Kidney epithelial cell (primary cell): ENCODE results near the gene NSL1. TPM values are rescaled to one million over a fixed set of nuclear protein-coding genes. Genes with fewer than 3 reads are reported as not detected.

ENCODE experiments used
- DNase-seq: peaks from one replicate; pipeline ENCODE4 v3.0.0-alpha.2; 2010; ENCODE audit warnings: low read depth
- H3K27me3 ChIP-seq: 2 replicates; pipeline ENCODE4 v1.6.0; 2011; ENCODE audit warnings: low read length; ENCODE audit not compliant: control insufficient read depth, insufficient read depth
- H3K36me3 ChIP-seq: 2 replicates; pipeline ENCODE4 v1.5.1; 2011; ENCODE audit warnings: low read length; ENCODE audit not compliant: control insufficient read depth, insufficient read depth
- H3K4me3 ChIP-seq: 2 replicates; pipeline ENCODE4 v1.5.1; 2011; ENCODE audit warnings: low read depth, mild to moderate bottlenecking, control low read depth, low read length
- CTCF ChIP-seq: IDR thresholded peaks from 2 replicates; pipeline ENCODE4 v1.5.1; 2011; ENCODE audit warnings: mild to moderate bottlenecking, moderate library complexity, low read length, control low read depth, inconsistent platforms; ENCODE audit not compliant: insufficient read depth, poor library complexity, severe bottlenecking
- total RNA-seq: library from RNA; depleted of rRNA; stranded (reverse); fragments of >200 nt; gene quantifications from 2 replicates; pipeline ENCODE4 v1.2.3, GENCODE V29; 2015

NSL1 gene
- total RNA-seq, 1 donor from 2014 or later: 28.2 TPM

GRCh38 chr1:212722270-212722957, 69.2 kb downstream of the NSL1 start:
- Histone ChIP-seq H3K36me3 (no peaks in the 10 kb centered on the region), H3K27me3 (no peaks in the 10 kb centered on the region), H3K4me3 (no peak overlapping the region)
- DNase-seq: no peak
- TF ChIP-seq CTCF: no peak

- no peak overlapping the region for H3K4me3 ChIP-seq
- no peaks in the 10 kb centered on the region for H3K36me3 ChIP-seq
- peak; percentile 42 for DNase-seq
- no peaks in the 10 kb centered on the region for H3K27me3 ChIP-seq
- TF ChIP-seq CTCF: no peak
Observed at GRCh38 chr1:212721388-212722247, 70.0 kb downstream of the NSL1 start.

GRCh38 chr1:212719633-212720032, 71.9 kb downstream of the NSL1 start:
- TF ChIP-seq CTCF: no peak
- H3K27me3 ChIP-seq: no peaks in the 10 kb centered on the region
- H3K4me3 ChIP-seq: no peak overlapping the region
- no peak for DNase-seq
- H3K36me3 ChIP-seq: no peaks in the 10 kb centered on the region

- no peaks in the 10 kb centered on the region for H3K27me3 ChIP-seq
- DNase-seq: no peak
- no peak for TF ChIP-seq CTCF
- H3K4me3 ChIP-seq: no peak overlapping the region
- H3K36me3 ChIP-seq: no peaks in the 10 kb centered on the region
Observed at GRCh38 chr1:212718499-212718898, 73.1 kb downstream of the NSL1 start.

GRCh38 chr1:212716161-212716560, 75.4 kb downstream of the NSL1 start:
- H3K36me3 ChIP-seq: no peaks in the 10 kb centered on the region
- no peak for DNase-seq
- H3K4me3 ChIP-seq: no peak overlapping the region
- H3K27me3 ChIP-seq: no peaks in the 10 kb centered on the region
- no peak for TF ChIP-seq CTCF
